ENCODE measurements around the gene MTARC2.

GRCh38 chr1:220804202-220804586 is 56.1 kb downstream of the MTARC2 start:
- TF ChIP-seq POLR2A (IDR thresholded peaks at IDR 0.05; ENCODE audit: low read depth, low read length) (no peak), POU2F2 (IDR thresholded peaks at IDR 0.05; ENCODE audit: low read depth, low read length) (no peak), TAF1 (IDR thresholded peaks at IDR 0.05; ENCODE audit: low read depth, low read length) (no peak), POLR2AphosphoS5 (IDR thresholded peaks at IDR 0.05; ENCODE audit: low read depth, low read length) (no peak), SPI1 (IDR thresholded peaks at IDR 0.05; ENCODE audit: low read depth, low read length) (no peak), PAX5 (IDR thresholded peaks at IDR 0.05; ENCODE audit: insufficient read depth, low read length, severe bottlenecking) (no peak)
